GM21576 (cell line): Measurements from ENCODE around the gene SELENOO.

Source experiments
- ATAC-seq: cut with Tn5 transposase; IDR thresholded peaks from one replicate; pipeline ENCODE4 v1.9.1; 2021; ENCODE audit warnings: mild to moderate bottlenecking, moderate library complexity; ENCODE audit not compliant: unreplicated experiment

SELENOO gene

DNA sequence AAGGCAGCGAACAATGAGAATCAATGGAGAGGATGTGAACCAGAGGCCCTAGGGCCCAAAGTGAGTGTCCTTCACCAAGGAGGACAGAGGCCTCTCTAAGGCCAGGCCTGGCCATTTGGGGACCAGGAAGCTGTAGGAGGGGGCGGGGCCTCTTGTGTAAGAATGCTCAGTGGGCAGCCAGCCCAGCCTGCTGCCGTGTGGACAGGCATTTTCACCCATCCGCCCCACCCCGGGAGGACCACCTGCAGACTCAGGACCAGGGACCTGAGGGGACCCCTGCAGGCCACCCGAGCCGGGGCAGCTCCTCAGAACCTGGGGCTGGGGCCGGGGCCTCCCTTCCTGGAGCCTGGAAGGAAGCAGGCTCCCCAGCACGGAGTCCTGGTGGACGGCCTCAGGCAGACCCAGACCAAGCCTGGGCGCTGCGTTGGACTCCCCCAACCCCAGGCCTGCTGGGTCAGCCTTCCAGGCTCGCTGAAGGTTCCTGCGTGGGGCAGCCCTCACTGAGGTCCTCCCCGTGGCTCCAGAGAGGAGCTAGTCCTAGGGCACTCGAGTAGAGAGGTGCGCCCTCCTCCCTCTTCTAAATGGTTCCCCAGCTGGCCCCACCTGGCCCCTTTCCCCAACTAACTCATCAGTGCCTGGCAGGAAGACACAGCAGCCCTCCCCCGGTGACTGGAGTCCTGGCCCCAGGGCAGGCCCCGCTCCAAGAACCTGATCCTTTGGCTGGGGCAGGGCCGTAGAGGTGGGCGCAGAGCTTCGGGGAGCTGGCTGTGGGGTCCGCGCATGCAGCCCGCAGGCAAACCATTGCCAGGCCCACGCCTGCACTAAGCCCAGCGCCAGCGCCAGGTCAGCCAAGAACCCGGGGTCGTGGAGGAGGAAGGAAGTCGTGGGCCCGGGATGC lies 16.6 kb upstream of the SELENOO start:
- ATAC-seq = no peak

DNA sequence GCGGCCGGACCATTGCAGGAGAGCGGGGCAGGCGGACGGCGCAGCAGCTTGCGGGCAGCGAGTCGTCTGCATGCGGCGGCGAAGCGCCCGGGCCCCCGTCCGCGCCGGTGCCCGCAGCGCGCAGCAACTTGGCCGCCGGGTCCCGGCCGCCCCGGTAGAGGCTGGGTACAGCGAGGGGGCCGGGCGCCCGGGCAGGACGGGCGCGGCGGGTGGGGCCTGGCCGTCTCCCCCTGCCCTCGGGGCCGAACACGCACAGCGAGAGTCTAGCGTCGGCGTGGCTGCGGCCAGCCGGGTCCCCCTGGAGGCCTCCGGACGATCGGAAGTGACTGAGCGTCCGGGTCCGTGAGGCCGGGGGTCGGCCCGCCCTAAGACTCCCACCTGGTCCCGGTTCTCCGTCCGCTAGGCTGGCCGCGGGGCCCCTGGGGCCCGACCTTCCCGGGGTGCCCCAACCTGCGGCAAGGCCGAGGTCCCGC lies 15.9 kb upstream of the SELENOO start:
- no peak for ATAC-seq

DNA sequence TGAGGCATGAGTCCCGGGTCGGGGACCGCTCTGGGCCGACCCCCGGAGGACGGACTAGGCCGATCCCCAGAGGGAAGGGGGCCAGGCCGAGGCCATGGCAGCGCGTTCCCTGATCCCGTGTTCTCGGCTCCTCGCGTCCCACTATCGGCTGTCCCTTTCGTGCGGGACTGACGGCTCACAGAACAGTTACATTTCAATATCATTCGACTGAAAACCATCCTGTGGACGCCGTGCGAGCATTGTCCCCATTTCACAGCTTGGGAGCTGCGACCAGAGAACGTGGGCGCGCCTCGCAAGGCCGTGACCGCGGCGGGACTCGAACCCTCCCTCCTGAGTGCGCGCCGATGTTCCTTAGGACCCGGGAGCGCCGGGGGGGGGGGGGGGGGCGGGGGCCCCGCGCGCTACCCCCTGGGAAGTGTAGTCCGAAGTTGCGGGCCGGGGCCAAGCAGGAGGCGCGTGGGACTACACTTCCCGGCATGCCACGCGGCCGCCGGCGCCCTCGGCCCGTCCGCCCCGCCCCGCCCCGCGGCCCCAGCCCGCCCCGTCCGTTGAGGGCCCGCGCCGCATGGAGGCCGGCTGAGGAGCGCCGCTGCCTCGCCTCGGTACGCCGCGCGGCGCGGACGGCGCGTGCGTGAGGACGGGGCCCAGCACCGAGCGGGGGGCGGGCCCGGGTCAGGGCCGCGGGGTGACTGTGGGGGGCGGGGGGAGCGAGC lies 15.3 kb upstream of the SELENOO start, which contains the start of gene TRABD:
Gene TRABD, plus strand, starts transcription at position 539 of the 713 bp plus-strand sequence. CDS start 7,148 bp downstream, outside the sequence.
- ATAC-seq = no peak

DNA sequence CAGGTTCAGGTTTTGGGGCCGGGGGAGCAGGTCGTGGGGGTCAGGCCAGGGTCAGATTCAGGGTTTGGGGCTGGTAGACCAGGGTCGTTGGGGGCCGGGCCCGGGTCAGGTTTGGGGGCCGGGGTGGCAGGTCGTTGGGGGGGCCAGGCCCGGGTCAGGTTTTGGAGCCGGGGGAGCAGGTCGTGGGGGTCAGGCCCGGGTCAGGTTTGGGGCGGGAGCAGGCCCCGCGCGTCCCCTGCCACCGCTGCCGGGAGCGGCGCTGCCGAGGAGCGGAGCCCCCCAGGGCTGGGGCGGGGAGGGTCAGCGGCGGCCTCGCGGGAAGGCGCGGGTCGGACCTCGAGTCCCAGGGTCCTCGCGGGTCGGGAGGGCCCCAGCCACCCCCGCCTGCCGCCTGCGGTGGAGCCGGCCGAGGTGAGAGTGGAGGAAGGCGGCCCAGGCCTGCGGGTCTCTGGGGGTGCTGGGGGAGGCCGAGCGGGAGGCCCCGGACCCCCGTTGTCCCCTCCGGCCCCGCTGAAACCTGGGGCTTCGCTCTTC lies 14.6 kb upstream of the SELENOO start:
- no peak for ATAC-seq

DNA sequence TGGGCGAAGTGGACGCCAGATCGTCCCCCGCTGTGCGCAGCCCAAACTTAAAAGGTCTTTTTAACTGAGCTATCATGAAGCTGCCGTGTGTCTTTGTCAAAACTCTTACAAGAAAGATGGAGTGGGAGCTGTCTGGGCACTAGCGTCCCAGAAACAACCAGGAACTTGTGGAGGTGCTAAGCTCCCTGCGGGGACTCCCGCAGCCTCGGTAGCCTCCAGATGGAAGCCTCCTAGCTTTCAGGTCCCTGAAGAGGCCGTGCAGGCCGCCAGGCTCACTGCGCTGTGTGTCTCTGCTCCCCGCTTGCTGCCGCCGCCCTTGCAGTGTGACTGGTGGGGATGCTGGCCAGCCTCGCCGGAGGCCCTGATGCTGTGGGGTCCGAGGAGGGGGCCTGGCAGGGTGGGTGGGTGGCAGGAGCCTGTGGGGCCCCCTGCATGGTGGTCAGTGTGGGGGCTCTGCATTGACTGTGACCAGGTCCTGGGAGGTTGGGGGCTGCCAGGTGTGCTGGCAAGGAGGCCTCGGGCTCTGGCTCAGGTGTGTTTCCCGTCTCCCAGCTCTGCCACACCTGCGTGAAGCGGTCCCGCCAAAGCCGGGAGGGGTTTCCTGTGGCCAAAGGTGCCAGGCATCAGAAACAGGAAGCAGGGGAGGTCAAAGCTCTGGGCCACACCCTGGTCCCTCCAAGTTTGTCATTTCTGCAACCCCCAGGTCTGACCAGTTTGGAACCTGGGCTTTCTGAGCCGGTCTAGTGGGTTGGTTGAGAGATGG lies 13.9 kb upstream of the SELENOO start:
- ATAC-seq = no peak

DNA sequence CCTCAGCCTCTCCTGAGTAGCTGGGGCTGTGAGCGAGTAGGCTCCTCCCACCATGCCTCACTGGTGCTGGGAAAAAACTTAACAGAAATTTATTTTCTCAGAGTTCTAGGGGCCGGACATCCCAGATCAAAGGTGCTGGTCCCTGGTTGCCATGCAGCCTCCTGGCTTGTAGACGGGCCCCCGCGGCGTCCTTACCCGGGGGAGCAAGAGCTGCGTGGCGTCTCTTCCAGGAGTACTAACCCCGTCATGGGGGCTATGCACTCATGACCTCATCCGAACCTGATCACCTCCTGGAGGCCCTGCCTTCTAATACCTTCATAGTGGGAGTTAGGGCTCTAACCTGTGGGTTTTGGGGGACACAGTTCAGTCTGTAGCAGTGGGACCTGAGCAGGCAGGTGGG lies 12.5 kb upstream of the SELENOO start:
- ATAC-seq = no peak

DNA sequence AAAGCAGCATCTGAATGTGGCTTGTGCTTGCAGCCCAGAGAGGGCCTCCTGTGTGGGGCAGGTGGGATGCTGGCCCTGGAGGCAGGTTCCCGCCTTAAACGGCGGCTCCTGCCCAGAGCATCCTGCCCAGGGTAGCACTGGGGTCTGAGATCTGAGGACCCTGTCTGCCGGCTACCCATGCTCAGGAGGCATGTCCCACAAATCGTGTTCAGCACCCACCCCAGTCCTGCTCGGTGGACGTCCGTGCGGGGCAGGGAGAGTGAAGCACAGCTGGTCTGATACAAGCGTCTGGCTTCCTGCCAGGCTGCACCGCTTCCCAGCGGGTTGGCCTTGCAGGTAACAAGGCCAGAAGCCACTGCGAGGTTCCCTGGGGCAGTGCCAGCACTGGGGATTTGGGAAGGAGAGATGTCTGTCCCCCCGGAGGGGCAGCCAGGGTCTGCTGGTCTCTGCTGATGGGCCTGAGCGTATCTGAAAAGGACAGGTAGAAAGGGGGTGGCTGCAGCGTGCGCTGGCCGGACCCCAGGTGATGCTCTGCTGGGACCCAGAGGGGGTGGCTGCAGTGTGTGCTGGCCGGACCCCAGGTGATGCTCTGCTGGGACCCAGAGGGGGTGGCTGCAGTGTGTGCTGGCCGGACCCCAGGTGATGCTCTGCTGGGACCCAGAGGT lies 11.5 kb upstream of the SELENOO start:
- ATAC-seq = no peak

DNA sequence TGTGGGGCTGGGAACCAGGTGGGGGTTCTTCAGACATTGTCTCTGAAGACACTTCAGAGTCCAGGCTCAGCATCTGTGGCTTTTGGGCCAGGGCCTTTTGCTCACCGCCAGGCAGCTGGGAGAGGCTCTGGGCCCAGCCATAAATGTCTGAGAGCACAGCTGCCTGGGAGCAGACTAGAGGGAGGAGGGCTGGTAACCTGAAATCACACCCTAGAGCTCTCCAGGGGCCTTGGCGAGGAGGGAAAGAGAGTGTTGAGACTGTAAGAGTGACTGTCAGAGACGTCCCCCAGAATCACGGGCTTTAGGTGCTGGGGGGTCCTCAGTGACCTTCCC lies 11.0 kb upstream of the SELENOO start:
- ATAC-seq = no peak

DNA sequence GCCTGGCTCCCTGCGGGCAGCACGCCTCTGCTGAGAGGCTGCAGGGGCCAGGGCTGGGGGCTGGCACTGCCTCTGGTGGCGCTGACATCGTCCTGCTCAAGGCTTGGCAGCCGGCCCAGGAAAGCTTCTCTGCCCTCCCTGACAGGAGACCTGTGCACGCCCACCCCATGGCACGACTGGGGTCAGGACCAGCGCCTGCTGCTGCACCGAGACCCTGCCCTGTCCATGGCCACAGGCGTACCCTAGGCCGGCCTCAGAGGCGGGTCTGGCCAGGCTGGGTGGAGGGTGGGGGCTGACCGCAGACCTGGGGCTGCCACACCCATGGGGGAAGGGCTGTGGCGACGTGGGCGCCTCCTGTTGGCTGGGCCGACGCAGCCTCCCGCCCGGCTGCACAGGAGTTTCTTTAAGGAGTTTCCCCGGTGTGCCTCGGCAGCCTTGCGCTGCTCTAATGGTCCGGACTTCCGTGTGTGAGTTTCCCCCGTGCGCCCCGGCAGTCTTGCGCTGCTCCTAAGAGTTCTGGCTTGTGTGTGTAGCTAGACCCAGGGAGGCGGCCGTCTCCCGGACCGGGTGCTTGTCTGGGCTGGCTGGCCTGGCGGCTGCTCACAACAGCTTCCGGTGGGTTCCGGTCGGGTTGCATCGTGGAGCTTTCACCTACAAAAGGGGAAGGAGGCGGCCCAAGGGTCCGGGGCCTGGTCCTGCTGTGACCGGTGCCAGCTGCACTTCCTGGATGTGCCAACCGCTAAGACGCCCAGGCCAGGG lies 10.4 kb upstream of the SELENOO start:
- no peak for ATAC-seq

DNA sequence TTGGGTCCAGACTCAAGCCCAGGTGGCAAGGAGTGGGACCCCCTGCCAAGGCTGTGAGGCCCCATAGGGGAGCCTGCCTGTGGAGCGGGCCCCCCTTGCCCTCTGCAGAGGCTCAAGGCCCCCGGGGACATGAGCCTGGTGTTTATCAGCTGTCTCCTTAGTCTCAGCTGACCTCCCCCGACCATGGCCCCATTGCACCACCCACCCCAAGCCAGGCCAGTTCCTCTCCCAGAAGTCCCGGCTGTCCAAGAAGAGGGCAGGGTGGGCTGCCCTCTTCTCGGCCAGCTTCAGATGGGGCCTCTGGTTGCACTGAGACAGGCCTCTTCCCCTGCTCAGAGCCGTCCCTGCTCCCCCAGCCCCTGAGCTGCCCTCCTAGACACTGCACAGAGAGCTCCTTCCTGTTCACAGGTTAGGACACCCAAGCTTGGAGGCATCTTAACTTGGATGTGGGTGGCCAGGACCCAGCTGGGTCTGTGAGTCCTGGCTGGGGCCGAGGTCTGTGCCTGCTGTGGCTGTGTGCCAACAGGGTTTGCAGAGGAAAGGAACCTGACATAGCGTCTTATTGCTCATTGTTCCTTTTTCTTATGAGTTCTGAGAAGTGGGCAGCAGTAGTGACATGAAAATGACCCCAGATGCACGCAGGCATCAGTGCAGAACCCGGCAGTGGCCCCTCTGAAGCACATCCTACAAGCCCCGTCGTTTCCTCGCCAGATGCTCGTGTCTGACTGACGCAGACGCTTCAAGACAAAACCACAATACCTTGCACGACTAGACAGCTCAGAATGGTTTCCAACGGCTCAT lies 9.7 kb upstream of the SELENOO start:
- peak; percentile 27 for ATAC-seq

DNA sequence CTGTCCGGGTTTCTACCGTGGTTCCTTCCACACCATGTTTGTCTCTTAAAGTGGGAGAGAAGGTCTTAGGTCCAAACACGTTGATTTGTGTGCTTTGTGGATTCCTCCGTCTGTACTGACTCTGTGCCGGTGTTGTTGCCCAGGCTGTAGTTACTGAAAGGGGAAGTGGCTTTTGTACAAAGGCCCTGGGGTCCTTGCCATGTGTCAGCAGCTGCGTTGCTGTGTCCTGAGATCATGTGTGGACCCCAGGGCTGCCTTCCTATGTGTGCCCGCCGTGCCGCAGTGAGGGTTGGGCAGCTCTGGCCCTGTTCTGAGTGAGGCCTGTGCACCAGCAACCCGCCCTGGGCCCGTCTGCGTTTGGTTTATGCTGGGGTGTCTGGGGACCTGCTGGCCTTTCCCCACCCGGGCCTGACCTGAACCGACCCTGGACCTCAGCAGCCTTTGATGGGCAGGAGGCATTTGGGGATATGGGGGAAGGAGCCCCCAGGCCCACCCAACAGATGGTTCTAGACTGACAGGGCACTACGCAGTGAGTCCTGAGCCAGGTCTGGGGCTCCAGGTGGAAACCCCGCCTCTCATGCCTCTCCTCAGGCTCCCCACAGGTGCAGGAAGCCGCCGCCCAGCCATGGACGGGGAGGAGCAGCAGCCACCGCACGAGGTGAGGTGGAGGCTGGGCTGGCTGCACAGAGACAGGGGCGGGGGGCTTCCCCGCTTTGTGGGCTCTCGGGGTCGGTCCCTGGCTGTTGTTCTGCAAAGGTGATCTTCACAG lies 8.2 kb upstream of the SELENOO start:
- no peak for ATAC-seq

DNA sequence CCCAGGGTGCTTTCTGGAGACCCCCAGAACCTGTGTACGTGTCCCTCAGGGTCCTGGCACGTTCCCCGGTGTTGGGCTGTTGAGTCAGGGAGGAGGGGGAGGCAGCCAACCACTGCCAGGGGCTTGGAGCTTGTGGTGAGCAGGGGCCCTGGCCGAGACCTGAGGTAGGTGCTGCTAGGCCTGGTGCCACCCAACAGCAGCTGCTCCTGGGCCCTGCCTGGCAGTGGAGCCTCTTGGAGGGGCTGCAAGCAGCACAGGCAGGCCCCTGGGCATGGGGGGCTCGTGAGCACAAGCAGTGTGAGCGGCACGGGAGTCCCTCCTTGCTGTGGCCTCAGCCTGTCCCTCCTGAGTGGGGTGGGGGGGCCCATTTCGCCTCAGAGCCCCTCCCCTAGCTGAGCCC lies 7.2 kb upstream of the SELENOO start:
- ATAC-seq = no peak

DNA sequence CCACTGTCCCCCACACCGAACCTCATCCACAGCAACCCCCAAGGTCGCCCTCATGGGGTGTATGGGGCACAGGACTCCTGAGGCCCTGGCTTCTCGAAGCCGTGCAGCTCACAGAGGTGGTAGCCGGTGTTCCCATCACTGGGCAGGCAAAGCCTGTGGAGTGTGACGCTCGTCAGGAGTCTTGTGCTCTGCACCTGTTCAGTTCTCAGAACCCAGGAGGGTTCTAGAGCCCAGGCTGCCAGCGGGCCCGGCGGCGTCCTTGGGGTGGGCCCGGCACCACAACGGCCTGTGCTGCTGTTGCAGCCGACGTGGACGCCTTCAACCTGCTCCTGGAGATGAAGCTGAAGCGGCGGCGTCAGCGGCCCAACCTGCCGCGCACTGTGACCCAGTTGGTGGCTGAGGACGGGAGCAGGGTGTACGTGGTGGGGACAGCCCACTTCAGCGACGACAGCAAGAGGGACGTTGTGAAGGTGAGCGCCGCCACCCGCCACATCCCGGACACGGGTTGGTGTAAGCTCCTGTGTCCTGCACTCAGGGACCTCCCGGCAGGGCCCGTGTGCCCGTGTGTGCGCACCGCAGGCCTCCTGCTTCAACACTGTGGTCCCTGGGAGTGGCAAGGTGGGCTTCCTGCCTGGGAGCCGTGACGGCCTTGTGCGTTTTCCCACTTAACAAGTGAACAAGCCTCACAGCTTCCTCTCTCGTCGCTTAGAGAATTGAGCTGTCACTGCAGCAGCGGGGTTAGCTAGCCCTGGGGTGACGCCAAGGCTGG lies 6.6 kb upstream of the SELENOO start:
- ATAC-seq = no peak

DNA sequence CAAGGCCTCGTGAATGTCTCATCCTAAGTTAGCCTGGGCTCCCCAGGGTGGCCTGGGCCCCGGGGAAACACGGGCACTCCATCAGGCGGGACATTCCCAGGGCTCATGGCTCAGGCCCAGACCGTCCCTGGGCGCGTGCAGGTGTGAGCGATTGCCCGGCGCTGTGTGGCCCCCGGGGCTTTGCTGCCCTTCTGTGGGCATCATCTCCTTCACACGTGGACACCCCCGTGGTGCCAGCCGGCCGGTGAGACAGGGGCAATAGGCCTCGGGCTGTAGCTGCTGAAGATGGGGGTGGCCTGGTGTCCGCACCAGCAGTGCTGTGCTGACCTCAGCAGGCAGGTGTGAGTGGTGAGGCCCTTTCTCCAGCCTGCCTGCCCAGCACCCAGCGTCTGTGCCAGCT lies 4.6 kb upstream of the SELENOO start:
- no peak for ATAC-seq

DNA sequence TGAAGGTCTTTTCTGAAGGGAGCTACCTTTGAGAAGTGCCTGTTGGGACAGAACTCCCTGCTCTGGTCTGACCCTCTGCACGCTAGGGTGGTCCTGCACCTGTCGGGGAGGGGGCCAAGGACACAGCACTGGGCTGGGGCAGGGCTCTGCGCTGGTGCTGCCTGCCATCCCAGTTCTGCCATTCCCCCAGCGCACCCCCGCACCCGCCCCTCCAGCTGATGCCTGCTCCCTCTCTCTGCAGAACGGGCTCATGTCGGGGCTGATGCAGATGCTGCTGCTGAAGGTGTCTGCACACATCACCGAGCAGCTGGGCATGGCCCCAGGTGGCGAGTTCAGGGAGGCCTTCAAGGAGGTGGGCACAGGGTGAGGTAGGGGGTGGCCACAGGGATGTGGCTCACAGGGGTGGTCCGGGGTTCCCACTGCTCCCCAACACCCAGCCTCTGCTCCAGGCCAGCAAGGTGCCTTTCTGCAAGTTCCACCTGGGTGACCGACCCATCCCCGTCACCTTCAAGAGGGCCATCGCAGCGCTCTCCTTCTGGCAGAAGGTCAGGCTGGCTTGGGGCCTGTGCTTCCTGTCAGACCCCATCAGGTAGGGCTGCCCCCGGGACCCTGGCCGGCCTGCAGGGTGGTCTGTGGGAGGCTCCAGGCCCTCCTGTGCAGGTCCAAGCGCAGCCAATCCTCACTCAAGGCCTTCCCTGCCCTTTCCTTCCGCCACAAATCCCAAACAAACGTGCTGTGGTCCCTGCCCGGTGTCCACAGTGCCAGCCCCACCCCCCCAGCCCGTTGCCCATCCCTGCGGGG lies 3.6 kb upstream of the SELENOO start:
- no peak for ATAC-seq

DNA sequence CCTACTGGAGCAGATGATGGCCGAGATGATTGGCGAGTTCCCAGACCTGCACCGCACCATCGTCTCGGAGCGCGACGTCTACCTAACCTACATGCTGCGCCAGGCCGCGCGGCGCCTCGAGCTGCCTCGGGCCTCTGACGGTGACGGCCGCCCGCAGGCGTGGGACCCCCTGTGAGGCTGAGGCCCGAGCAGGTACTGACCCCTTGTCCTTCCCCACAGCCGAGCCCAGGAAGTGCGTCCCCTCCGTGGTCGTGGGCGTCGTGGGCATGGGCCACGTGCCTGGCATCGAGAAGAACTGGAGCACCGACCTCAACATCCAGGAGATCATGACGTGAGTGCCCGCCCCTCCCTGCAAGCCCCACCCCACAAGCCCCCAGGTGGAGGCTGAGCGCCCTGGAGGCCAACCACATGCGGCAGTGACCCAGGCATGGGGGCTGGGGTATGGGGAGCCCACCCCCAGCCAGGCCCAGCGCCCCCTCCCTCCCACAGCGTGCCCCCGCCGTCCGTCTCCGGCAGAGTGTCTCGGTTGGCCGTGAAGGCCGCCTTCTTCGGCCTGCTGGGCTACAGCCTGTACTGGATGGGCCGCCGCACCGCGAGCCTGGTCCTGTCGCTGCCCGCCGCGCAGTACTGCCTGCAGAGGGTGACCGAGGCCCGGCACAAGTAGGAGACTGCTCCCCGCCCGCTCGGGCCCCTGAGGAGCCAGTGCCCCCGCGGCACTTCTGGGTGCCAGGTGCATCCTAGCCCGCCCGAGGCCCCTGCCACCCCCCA lies 2.8 kb upstream of the SELENOO start:
- no peak for ATAC-seq
